OCI-LY7 (cell line): Measurements from ENCODE around the gene REEP6. TPM values are rescaled to one million over a fixed set of nuclear protein-coding genes. Genes with fewer than 3 reads are reported as not detected.

ENCODE experiments used
- BruUV-seq: library from RNA; stranded (reverse); fragments of 400-500 nt; replicated peaks from 2 replicates; lab custom pipeline; 2021; lab: Mats Ljungman, UMichigan
- CTCF ChIA-PET: fragments of 300-600 bp; sonication (Branson Sonifier 250); formaldehyde crosslinking; loops from one replicate; lab custom pipeline; 2022; ENCODE audit warnings: antibody characterized with exemption; ENCODE audit not compliant: unreplicated experiment; lab: Charles Lee
- POLR2A ChIA-PET: fragments of 300-600 bp; sonication (Branson Sonifier 250); formaldehyde crosslinking; loops from one replicate; lab custom pipeline; 2022; ENCODE audit warnings: antibody characterized with exemption; lab: Charles Lee
- DNase-seq: peaks from one replicate; pipeline ENCODE4 v3.0.0-alpha.2; 2015; ENCODE audit warnings: low spot score
- H2AFZ ChIP-seq: fragments of 200-600 bp; sonication (generic), shearing (Covaris generic); 2 replicates; pipeline ENCODE4 v1.6.1; 2014; ENCODE audit warnings: mild to moderate bottlenecking, antibody characterized with exemption, low read length, moderate library complexity
- H3K27ac ChIP-seq: fragments of 200-600 bp; sonication (generic); 2 replicates; pipeline ENCODE4 v1.5.1; 2014; ENCODE audit warnings: mixed run types, low read depth, mild to moderate bottlenecking, moderate library complexity, low read length, inconsistent platforms; ENCODE audit not compliant: poor library complexity, severe bottlenecking
- H3K36me3 ChIP-seq: fragments of 200-600 bp; sonication (generic); 2 replicates; pipeline ENCODE4 v1.6.1; 2014; ENCODE audit warnings: mild to moderate bottlenecking, antibody characterized with exemption, low read length, moderate library complexity, mixed read lengths; ENCODE audit not compliant: insufficient read depth
- H3K4me1 ChIP-seq: fragments of 200-600 bp; sonication (generic); 2 replicates; pipeline ENCODE4 v1.5.1; 2014; ENCODE audit warnings: mild to moderate bottlenecking, low read length; ENCODE audit not compliant: insufficient read depth, poor library complexity, severe bottlenecking
- H3K4me2 ChIP-seq: fragments of 200-600 bp; sonication (generic); 2 replicates; pipeline ENCODE4 v1.6.1; 2014; ENCODE audit warnings: mild to moderate bottlenecking, low read length
- H3K4me3 ChIP-seq: fragments of 200-600 bp; sonication (generic); 2 replicates; pipeline ENCODE4 v1.5.1; 2014; ENCODE audit warnings: mild to moderate bottlenecking, low read depth, low read length; ENCODE audit not compliant: poor library complexity, severe bottlenecking
- H3K79me2 ChIP-seq: fragments of 200-600 bp; sonication (generic); 2 replicates; pipeline ENCODE4 v1.6.1; 2016; ENCODE audit warnings: low read depth, mild to moderate bottlenecking, low read length, moderate library complexity, mixed read lengths; ENCODE audit not compliant: insufficient read depth
- H3K9me2 ChIP-seq: fragments of 200-600 bp; sonication (generic); 2 replicates; pipeline ENCODE4 v1.6.1; 2016; ENCODE audit warnings: mild to moderate bottlenecking, low read length, mixed read lengths; ENCODE audit not compliant: insufficient read depth
- H3K9me3 ChIP-seq: fragments of 200-600 bp; sonication (generic); 2 replicates; pipeline ENCODE4 v1.6.1; 2014; ENCODE audit warnings: mild to moderate bottlenecking, mixed run types, low read length, mixed read lengths
- H4K20me1 ChIP-seq: fragments of 200-600 bp; sonication (generic); 2 replicates; pipeline ENCODE4 v1.6.1; 2014; ENCODE audit warnings: mild to moderate bottlenecking, antibody characterized with exemption, low read length, moderate library complexity, mixed read lengths; ENCODE audit not compliant: insufficient read depth
- EZH2phosphoT487 ChIP-seq: fragments of 200-600 bp; sonication (generic); IDR thresholded peaks from 2 replicates; pipeline ENCODE4 v1.6.1; 2018; ENCODE audit warnings: low read depth, borderline replicate concordance, mild to moderate bottlenecking, mixed run types, antibody characterized with exemption, low read length, moderate library complexity, mixed read lengths
- intact Hi-C: fragments of 100-400 bp; cut with micrococcal nuclease; formaldehyde crosslinking; loops from one replicate; pipeline ENCODE4 v1.10.0; 2022; ENCODE audit not compliant: unreplicated experiment
- total RNA-seq, 2 experiments: library from RNA; depleted of rRNA in 1 of 2; stranded (reverse); fragments of >200 nt in 1 of 2; shearing (Covaris generic) in 1 of 2; gene quantifications; 2 replicates each; pipeline ENCODE4 v1.2.3, GENCODE V29; 2014 to 2022
- TF ChIP-seq, protein P1 (sequence below): fragments of 200-600 bp; sonication (generic); conservative IDR thresholded peaks from 2 replicates; pipeline ENCODE4 v1.5.1; 2014; ENCODE audit warnings: mild to moderate bottlenecking, antibody characterized with exemption, low read length, moderate library complexity, mixed read lengths

REEP6 gene
- total RNA-seq, 2 experiments from 2014 or later, result 1.3 to 3.6 TPM

- H4K20me1 ChIP-seq, result no peaks in the 10 kb centered on the region
- ChIA-PET CTCF (no interaction called here), POLR2A (no interaction called here)
- no peak overlapping the region for H3K27ac ChIP-seq
- H3K4me2 ChIP-seq, result no peak overlapping the region
- no peak overlapping the region for H3K4me3 ChIP-seq
- no peaks in the 10 kb centered on the region for H3K79me2 ChIP-seq
- H3K36me3 ChIP-seq, result no peaks in the 10 kb centered on the region
- H3K4me1 ChIP-seq, result no peaks in the 10 kb centered on the region
- no TSS peak for BruUV-seq
- no peak for TF ChIP-seq EZH2phosphoT487
- TF ChIP-seq, protein P1, sequence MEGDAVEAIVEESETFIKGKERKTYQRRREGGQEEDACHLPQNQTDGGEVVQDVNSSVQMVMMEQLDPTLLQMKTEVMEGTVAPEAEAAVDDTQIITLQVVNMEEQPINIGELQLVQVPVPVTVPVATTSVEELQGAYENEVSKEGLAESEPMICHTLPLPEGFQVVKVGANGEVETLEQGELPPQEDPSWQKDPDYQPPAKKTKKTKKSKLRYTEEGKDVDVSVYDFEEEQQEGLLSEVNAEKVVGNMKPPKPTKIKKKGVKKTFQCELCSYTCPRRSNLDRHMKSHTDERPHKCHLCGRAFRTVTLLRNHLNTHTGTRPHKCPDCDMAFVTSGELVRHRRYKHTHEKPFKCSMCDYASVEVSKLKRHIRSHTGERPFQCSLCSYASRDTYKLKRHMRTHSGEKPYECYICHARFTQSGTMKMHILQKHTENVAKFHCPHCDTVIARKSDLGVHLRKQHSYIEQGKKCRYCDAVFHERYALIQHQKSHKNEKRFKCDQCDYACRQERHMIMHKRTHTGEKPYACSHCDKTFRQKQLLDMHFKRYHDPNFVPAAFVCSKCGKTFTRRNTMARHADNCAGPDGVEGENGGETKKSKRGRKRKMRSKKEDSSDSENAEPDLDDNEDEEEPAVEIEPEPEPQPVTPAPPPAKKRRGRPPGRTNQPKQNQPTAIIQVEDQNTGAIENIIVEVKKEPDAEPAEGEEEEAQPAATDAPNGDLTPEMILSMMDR, result no peak
- no peak for DNase-seq
- H3K9me2 ChIP-seq, result no peaks in the 10 kb centered on the region
- no peaks in the 10 kb centered on the region for H3K9me3 ChIP-seq
- no peak overlapping the region for H2AFZ ChIP-seq
- intact Hi-C loops, result no loop called here
These were observed 10.2 kb downstream of the REEP6 start for GRCh38 chr19:1501200-1501595.

- Histone ChIP-seq H3K79me2 (no peaks in the 10 kb centered on the region), H3K9me3 (no peaks in the 10 kb centered on the region), H3K9me2 (no peaks in the 10 kb centered on the region), H3K4me3 (no peak overlapping the region), H2AFZ (peak overlapping the region; percentile 60; the same call in 1 of the 2 replicates), H3K36me3 (no peaks in the 10 kb centered on the region), H3K27ac (no peak overlapping the region), H3K4me1 (no peaks in the 10 kb centered on the region), H3K4me2 (no peak overlapping the region), H4K20me1 (no peaks in the 10 kb centered on the region)
- no peak for DNase-seq
- no peak for TF ChIP-seq EZH2phosphoT487
- TF ChIP-seq, protein P1, result no peak
- intact Hi-C loops, result no loop called here
- ChIA-PET POLR2A (no interaction called here), CTCF (no interaction called here)
- BruUV-seq, result no TSS peak
These were observed 11.6 kb downstream of the REEP6 start for GRCh38 chr19:1502433-1503088.
